Stimulated activated CD4-positive, alpha-beta T cell treated with anti-CD3 and anti-CD28 coated beads, Interleukin-4, amount 100 ng/mL, for 24 hours (primary cell): Measurements from ENCODE around the gene ZNF681.
"Not testable (repeated sequence)": the region's sequence is repeated elsewhere in the genome, so short reads cannot be mapped to it uniquely, and the experiment has no call there.

Experiments
- DNase-seq: peaks from one replicate; pipeline ENCODE4 v3.0.0-alpha.2; 2020

ZNF681 gene

DNA sequence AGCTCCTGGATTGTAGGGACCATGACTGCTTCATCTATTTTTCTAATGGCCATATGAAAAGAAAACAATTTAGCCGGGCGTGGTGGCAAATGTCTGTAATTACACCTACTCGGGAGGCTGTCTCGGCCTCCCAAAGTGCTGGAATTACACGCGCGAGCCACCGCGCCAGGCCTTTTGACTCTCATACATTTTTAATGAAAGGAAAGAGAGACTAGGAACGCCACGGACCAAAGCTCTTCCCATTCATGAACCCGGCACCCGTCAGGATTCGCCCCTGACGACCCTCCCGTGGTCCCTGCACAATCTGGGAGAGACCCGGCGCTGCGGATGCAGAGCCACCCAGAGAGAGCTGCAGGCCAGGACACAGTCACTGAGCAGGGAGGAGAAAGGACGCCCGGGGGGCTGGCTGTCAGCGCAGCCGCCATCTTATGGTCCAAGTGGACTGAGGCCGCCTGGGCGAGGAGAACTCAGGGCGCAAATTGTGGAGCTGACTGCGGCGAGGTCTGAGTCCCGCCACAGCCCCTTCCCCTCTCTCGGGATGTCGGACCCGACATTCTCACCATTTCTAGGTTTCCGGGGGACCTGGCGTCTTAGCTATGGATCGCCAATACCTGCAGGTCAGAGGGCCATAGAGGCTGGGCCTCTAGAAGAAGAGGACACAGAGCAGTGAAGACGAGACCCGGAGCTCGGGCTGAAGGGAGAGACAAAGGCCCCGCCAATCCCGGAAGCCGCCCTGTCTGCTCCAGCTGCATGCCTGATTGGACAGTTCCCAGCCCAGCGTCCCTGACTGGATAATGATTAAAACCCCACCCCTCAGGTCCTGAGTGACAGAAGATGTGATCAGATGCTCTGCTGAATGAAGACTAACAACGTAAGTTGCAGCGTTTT is at the start of gene ZNF681:
Gene ZNF681, minus strand, starts transcription at position 705 of the 888 bp plus-strand sequence. Its CDS starts 142 bp downstream, at position 563.
- peak; percentile 90 for DNase-seq

DNA sequence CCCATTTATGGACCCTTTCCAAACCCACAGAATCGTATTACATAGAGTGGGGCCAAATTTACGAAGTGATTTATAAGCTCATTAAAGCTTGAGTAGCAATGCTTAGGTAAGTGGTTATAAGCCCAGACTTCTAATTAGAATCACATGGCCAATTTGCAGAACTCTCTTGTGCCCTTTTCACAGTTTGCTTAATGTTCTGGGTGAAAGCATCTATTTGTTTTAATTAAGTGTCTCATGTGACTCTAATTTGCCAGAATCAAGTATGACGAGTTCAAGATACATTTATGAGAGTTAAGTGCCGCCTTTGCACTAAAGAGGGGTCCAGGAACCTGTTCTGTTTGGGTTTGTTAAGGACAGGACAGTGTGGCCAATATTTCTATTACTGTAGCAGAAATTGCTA is 46.0 kb upstream of the ZNF681 start:
- DNase-seq: no peak

DNA sequence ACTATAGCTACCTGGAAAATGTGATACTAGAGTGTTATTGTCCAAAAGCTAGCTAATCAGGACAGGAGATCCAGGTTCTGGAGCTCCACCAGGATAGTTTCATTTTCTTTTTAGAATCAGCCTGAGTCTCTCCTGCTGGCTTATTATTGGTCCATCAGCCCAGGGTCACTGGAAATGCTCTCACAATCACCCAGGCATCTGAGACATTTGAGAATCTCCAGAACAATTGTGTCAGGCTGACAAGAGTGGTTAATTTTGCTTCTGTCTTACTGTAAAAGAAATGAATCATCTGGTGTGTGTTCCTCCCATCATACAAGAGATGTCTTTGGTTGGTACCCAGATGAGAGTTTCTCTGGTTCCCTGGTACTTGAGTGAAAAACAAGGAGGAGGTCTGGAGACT is 43.6 kb upstream of the ZNF681 start:
- DNase-seq: no peak

DNA sequence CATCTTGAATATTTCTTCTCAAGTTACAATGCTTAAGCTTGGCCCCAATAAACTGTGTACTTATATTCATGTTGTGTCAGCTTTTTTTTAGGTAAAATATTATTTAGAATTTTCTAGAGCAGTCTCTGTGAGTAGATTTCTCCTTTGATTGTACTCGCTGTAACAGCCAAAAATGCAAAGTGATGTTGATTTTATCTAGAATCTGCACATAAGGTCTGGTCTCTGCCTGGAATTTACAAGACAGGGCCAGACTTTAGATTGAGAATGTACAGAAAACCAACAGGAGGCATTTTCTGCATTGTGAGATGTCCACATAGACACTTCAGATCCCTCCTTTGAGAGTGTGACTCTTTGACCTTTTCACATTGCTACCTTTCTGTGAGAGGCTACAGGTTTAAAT is 43.1 kb upstream of the ZNF681 start:
- DNase-seq: no peak

DNA sequence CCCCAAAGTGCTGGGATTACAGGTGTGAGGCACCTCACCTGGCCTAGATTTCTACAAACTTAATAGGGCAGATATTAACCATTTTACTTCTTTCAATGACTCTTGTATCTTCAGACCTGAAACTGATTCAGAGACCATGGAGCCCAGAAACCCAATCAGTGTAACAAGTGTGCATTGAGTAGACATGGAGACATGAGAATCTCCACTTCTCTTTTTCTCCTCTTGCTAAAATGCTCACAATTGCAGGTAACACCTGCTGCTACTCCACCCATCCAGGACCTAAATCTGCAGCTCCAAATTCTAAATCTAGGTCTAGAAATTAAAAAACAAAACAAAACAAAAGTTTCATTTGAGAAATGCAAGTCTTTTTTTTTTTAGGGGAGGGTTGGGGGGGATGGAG is 42.2 kb upstream of the ZNF681 start:
- no peak for DNase-seq

DNA sequence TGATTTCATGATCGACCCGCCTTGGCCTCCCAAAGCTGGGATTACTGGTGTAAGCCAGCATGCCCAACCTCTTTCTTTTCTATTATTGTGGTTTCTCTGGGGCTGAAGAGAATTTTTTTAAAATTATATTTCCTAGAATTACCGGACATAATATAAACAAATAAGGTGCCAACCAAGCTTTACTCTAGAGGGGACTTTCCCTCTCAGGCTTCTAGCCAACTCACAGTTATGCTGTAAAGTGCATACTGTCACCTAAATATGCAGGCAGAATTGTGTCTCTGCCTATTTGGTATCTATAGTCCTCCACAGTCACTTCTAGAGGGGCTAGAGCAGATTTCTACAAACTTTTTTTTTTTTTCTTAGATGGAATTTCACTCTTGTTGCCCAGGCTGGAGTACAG is 41.6 kb upstream of the ZNF681 start:
- no peak for DNase-seq

DNA sequence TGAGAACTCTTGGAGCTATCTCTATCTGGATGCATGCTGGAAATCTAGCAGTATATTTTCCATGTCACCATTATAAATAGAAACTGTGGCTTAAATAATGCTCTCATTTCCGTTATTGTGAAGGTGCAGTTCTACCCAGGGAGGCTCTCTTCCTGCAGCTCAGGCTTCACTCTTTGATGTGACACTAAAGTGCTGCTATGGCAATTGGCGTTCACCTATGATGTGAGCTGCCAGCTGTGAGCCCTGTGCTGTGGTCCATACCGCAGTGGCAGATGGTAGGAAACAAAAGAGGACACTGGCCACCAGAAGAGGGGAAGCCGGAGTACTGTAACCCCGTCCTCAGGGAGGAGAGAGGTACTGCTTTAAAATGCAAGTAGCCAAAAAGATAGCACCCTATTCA is 40.6 kb upstream of the ZNF681 start:
- DNase-seq: peak; percentile 11

DNA sequence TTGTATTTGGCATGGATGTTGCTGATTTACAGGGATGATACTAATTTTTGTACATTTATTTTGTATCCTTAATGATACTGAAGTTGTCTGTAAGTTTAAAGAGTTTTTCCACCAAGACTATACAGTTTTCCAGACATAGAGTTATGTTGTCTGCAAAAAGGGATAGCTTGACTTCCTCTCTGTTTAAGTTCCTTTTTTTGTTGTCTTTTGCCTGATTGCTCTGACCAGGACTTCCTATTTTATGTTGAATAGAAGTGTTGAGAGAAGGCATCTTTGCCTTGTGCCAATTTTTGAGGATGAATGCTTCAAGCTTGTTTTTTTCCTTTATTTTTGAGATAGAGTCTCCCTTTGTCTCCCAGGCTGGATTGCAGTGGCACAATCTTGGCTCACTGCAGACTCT is 36.8 kb upstream of the ZNF681 start:
- DNase-seq: no peak

DNA sequence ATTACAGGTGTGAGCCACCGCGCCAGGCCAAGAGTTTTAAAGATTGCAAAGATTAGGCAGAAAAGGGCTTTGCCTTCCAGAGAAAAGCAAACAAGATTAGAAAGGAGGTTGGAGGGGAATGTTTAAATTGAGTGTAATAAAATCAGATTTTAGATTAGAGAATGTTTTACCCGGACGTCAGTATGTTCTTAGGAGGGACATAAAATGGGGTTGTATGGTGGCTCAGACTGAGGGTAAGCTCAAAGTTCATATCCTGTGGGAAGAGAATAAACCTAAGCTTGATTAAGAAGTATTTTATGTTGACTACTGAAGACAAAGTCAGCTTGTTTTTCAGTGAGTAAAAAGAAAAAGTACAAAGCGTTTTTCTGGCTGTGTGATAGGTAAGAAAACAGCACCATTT is 34.1 kb upstream of the ZNF681 start:
- no peak for DNase-seq

DNA sequence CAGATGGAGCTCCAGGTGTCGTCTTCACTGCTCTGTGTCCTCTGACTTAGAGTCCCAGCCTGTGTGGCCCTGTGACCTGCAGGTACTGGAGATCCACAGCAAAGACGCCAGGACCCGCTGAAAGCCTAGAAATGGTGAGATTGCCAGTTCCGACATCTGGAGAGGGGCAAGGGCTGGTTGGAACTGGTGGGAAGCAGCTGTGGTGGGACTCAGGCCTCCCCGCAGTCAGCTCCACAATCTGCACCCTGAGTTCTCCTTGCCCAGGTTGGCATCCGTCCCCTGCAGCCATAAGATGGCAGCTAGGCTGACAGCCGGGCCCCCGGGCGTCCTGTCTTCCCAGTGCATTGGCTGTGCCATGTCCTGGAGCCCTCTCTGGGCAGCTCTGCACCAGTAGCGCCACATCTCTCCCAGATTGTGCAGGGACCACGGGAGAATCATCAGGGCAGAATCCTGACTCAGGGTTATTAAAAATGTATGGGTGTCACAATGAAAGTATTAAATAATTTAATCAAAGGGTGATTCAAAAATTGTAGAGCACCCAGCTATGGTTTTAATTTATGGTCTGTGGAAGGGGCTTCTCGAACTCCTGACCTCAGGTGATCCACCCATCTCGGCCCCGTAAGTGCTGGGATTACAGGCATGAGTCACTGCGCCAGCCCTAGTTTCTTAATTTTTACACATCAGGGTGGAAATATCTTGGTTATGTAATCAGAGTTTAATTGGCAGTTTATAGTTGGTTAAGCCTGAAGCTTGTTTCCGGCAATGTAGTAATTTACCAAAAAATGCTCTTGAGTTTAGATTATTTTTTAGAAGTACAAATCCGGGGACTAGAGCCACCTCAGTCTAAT is 32.2 kb upstream of the ZNF681 start:
- DNase-seq: no peak

DNA sequence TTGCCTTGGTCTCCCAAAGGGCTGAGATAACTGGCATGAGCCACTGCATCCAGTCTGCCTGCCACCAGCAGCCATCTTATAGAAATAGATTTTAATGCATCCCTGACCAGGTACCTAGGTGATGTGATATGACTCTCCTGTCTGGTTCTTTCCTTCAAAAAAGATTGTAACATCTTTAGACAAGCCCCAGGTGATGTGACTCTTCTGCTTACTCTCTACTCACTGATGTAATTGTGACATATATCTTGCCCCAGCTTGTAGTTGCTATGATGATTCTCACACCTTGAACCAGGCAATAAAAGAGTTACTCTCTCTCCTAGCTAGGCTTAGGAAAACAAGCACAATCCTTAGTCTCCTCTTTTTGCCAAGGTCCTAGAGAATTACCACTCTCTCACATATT is 30.6 kb upstream of the ZNF681 start:
- DNase-seq: no peak

DNA sequence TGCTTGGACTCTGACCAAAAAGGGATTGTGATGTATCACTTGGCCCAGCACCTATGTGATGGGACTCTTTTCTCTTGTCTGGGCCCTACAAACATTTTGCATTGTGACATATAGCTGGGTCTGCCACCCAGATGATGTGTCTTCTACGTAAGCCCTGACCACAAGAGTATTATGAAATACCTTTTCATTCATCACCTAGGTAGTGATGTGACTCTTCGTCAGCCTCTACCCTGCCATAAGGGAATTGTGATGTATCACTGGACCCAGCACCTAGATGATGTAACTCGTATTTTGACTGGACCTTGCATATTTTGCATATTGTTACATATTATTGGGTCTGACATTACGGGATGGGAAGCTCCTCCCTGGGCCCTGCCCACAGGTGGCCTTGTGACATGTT is 29.7 kb upstream of the ZNF681 start:
- DNase-seq: no peak

DNA sequence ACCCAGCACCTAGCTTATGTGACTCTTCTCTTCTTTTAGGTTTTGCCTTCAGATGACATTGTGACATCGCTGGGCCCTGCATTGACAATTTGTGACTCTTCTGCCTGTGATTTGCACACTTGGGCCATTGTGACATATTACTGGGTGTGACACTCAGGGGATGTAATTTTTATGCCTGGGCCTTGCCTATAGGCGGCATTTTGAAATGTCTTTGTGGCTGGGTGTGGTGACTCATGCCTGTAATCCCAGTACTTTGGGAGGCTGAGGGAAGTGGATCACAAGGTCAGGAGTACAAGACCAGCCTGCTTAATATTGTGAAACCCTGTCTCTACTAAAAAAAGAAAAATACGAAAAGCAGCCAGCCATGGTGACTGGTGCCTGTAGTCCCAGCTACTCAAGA is 28.4 kb upstream of the ZNF681 start:
- DNase-seq: no peak

DNA sequence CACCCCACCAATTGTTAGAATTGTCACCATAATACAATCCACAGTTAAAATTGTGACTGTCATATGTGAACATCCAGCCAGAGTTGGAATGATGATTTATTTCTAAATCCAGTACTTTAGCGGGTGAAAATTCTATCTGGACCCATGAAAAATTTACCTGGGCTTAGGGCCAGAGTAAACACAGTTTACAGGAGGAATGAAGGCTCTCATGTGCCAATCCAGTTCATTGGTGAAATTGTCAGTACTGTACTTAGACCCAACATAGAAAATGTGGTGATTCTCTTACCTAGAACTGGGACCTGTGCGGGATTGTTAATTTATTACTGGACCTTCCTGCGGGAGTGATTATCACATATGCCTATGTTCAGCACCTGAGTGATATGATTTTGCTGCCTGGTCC is 27.3 kb upstream of the ZNF681 start:
- DNase-seq: no peak

DNA sequence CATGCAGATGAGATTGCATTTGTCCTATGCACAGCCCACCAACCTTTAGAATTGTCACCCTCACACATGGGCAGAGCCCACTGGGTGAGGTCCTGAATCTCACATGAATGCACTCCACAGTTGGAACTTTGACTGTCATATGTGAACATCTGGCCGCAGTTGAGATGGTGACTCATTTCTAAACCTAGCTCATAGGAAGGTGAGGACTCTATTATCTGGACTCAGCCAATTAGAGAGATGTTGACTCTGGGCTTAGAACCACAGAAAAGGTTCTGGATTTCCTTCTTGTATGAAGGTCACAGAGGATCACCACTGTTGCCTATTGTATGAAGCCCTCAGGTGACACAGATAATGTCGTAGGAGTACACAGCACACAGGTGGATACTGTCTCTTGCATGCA is 25.6 kb upstream of the ZNF681 start:
- DNase-seq: no peak

DNA sequence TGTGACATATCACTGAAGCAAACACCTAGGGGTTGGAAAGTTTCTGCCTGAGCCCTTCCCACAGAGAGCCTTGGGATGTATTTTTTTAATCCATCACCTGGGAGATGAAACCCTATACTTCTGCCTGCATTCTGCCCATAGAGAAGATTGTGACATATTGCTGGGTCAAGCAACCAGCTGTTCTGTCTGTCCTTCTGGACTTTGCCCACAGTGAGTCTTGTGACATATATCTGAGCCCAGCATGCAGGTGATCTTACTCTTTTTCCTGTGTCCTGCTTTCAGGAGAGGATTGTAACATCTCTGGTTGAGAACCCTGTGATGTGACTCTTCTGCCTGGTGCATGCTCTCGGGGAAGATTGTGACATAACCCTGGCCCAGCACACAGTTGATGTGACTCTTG is 24.9 kb upstream of the ZNF681 start:
- no peak for DNase-seq

DNA sequence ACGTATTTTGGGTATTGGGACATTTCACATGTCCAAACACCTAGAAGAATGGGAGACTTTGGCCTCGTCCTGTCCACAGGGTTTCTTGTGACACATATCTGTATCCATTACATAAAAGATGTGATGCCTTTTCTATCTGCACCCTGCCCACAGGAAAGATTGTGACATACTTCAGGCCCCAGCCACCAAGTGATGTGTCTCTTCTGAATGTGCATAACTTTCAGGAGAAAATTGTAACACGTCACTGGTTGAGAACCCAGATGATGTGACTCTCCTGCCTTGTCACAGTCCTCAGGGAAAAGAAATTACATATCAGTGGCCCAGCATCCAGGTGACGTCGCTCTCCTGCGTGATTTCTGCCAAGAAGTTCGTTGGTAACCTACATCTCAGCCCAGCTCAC is 21.0 kb upstream of the ZNF681 start:
- no peak for DNase-seq

DNA sequence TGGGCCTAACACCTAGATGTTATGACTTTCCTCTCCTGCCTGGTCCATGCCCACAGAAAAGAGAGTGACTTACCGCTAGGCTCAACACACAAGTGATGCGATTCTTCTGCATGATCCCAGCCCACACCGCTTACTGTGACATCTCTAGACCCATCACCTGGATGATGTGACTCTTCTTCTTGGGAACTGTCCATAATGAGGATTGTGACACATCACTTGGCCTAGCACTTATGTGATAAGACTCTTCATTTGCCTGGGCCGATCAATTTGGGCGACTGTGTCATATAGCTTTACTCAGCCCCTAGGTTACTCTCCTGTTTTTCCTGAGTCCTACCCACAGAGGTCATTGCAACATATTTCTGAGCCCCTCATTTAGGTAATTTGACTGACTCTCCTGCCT is 19.9 kb upstream of the ZNF681 start:
- DNase-seq: no peak

DNA sequence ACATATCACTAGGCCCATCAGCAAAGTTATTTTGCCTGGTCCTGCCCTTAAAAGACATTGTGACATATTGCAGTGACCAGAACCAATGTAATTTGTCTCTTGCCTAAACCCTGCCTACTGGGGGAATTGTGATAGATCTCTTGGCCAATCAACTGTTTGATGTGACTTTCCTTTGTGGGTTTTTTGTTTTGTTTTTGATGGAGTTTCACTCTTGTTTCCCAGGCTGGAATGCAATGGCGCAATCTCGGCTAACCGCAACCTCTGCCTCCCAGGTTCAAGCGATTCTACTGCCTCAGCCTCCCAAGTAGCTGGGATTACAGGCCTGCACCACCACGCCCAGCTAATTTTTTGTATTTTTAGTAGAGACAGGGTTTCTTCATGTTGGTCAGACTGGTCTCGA is 19.3 kb upstream of the ZNF681 start:
- DNase-seq: not testable (repeated sequence)

DNA sequence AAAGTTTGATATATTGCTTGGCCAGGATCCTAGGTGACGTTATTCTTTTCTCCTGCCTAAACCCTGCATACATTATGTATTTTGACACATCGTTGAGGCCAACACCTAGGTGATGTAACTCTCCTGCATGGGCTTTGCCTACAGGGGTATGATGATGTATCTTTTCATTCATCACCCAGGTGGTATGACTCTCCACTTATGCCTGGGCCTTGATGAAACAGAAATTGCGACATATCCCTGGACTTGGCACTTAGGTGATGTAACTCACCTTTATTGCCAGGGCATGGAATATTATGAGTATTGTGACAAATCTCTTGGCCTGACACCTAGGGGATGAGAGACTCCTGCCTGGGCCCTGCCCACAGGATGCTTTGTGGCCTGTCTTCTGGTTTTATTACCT is 18.5 kb upstream of the ZNF681 start:
- no peak for DNase-seq

DNA sequence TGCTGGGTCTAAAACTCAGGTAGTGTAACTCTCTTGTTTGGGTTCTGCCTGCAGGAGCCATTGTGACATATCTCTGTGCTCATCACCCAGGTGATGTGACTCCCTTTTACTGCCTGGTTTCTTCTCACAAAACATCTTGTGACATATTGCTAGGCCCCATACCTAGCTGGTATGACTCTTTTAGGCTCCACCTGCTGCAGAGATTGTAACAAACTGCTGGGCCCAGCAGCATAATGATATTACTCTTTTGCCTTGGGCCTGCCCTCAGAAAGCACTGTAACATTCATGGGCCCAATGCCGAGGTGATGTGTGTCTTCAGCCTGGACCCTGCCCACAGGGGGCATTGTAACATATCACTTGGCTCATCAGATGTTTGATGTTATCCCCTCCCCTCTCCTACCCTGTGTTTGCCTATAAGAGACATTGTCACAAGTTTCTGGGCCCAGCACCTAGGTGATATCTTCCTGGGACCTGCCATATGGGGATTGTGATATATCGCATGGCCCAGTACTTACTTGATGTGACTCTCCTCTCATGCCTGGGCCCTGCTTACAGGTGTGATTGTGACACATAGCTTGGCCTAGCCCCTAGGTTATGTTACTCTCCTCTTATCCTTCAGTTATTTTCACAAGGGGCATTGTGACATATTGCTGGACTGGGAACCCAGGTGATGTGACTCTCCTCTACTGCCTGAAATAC is 18.0 kb upstream of the ZNF681 start:
- no peak for DNase-seq

DNA sequence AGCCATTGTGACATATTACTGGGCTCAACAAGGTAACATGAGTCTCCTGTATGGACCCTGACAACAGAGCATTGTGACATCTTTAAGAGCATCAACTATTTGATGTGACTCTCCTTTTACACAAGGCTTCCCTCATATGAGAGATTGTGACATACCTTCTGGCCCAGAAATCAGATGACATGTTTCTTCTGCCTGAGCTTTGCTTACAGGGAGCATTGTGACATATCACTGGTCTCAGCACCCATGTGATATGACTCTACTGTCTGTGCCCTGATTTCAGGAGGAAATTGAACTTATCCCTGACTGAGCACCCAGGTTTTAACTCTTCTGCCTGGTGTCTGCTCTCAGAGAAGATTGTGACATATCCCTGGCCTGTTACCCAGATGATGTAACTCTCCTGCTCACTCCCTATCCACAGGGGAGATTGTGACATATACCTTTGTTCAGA is 15.9 kb upstream of the ZNF681 start:
- DNase-seq: no peak

DNA sequence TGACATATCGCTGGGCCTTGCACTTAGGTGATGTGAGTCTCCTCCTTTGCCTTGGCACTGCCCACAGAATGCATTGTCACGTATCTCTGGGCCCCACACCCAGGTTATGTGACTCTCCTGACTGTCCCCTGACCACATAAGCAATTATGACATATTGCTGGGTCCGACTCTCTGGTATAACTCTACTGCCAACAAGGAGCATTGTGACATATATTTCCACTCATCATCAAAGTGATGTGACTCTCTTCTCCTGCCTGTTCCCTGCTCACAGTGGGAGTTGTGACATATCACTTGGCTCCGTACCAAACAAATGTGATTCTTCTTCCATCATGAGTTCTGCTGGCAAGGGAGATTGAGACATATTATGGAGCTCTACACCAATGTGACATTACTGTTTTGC is 15.4 kb upstream of the ZNF681 start:
- no peak for DNase-seq

DNA sequence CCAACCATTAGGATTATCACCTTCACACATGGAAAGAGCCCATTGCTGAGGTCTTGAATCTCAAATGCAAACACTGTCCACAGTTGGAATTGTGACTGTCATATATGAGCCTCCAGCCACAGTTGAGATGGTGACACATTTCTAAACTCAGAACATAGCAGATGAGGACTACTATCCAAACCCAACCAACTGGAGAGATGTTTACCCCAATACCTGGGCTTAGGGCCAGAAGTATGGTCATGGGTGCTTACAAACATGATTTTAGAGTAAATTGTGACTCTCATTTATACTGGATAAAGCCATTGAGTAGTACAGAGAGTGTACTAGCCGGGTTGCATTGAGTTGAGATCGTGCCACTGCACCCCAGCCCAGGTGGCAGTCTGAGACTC is 14.0 kb upstream of the ZNF681 start:
- DNase-seq: no peak
